ENCODE data around the gene PTPRG.

The PTPRG gene

GRCh38 chr3:61828184-61828874, 267.0 kb downstream of the PTPRG start:
- DNase-seq (ENCODE audit: low read depth): no peak

GRCh38 chr3:61828880-61829721, 267.7 kb downstream of the PTPRG start:
- no peak for DNase-seq (ENCODE audit: low read depth)

- no peak for DNase-seq (ENCODE audit: low read depth)
These were observed 268.5 kb downstream of the PTPRG start for GRCh38 chr3:61829722-61830350.

DNA sequence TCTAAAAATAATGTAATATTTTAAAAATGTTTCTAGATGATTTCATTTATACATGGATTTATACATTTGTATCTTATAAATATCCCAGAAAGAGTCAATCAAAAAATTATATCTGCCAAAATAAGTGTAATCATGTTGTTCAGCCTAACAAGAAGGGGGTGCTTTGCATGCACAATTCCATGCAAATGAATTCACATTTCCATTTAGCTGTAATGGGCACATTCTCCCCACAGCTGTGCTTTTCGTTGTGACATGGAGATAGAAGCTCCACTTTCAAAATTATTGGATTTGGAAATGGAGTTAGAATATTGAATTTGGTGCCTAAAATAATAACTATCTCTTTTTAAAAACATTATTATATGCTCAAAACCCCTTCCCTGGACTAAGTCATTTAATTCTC, 270.6 kb downstream of the PTPRG start:
- no peak for DNase-seq (ENCODE audit: low read depth)

GRCh38 chr3:61832375-61833229, 271.2 kb downstream of the PTPRG start:
- DNase-seq (ENCODE audit: low read depth): no peak

- no peak for DNase-seq (ENCODE audit: low read depth)
These were observed 277.9 kb downstream of the PTPRG start for GRCh38 chr3:61839256-61839655.

DNA sequence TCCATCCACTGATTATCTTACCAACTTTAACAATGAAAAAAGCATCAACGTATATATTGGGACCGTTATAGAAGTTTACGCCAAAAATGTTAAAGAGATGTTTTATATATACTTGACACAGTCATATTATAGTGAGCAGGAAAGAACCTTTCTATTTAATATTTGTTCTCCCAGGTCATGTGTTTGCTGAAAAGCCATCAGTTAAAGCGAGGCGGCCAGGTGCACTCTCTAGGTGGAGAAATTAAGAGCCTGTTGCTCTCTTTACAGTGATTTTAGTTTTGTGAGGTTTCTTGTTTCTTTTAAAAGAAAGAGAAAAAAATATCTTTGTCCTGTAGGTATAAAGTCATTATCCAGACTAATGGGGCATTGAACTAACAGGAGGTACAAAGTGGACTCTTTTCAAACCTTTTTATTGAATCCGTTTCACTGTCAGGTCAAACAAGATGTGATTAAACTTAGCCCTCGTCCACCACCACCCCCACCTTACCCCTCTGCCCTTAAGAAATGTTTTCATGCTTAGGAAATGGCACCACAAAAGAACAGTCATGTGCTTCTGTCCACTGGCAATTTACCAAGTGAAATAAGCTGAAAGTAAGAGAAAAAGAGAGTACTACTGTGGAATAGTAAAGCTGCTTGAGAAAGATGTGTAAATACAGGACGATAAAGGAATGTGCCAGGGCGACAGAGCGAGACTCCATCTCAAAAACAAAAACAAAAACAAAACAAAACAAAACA, 279.9 kb downstream of the PTPRG start:
- DNase-seq (ENCODE audit: low read depth): peak; percentile 85

GRCh38 chr3:61841988-61842387, 280.6 kb downstream of the PTPRG start:
- no peak for DNase-seq (ENCODE audit: low read depth)

GRCh38 chr3:61844346-61844745, 283.0 kb downstream of the PTPRG start:
- DNase-seq (ENCODE audit: low read depth): no peak

GRCh38 chr3:61846488-61846887, 285.1 kb downstream of the PTPRG start:
- DNase-seq (ENCODE audit: low read depth): no peak

DNA sequence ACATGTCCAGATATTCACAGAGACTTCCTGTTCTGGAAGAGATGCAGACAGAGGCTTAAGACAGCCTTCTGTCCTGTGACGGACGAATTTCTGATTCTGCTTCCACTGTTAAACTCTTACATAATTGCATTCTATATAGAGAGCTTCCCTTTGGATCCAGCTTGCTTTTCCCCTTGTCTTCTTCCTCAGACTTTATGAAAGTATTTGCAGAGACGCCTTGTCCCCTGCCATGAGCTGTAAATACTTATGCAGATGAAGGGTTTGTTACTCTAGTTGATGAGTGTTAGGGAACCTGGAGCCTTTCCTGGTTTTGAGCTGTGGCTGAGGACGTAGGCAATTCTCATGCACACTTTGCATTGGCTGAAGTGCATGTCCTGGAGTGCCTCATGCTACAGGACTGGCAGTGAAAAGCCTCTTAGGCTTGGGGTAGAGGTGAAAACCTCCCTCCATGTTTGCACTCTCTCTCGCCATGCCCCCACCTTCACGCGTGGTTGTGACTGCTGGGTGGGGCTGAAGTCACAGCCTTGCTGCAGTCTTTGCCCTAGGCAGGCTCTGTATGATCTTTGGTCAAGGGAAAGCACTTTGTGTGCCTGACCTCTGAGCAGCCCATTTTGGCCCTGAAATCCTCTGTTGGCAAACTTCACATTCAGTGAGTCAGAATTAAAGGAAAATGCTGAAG, 286.6 kb downstream of the PTPRG start:
- peak; percentile 37 for DNase-seq (ENCODE audit: low read depth)

DNA sequence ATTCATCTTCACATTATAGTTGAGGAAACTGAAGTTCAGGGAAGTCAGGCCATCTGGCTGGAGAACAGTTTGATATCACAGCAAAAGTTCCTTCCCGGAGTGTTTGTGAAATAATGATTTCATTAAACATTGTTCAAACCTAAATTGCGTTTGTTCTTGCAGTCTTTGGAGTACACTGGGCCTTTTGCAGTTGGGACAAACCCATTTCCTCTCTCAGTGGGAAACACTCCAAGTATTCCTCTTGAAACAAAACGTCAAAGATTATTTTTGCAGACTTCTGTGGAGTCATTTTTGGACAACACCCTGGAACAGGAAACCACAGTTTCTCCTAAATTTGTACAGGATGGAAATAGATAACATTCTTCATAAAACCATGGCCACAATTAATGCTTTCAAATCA, 287.5 kb downstream of the PTPRG start:
- peak; percentile 64 for DNase-seq (ENCODE audit: low read depth)

DNA sequence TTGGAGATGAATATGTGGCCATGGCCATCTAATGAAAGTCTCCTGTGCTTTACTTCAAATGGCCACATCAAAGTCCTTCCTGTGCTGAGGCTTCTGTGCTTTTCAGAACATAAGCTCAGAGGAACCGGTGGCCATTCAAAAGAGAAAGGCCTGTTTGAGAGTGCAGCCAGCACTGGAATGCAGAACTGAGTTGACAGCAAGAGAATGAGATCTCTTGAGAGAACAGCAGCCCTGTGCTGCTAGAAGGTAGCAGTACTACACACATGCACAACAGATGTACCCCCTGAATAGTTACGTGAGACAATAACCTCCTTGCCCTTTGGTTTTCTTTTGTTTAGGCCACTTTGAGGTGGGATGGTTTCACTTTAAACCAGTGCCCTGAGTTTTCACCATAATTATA, 292.5 kb downstream of the PTPRG start:
- no peak for DNase-seq (ENCODE audit: low read depth)

GRCh38 chr3:61855211-61855610, 293.8 kb downstream of the PTPRG start:
- no peak for DNase-seq (ENCODE audit: low read depth)

DNA sequence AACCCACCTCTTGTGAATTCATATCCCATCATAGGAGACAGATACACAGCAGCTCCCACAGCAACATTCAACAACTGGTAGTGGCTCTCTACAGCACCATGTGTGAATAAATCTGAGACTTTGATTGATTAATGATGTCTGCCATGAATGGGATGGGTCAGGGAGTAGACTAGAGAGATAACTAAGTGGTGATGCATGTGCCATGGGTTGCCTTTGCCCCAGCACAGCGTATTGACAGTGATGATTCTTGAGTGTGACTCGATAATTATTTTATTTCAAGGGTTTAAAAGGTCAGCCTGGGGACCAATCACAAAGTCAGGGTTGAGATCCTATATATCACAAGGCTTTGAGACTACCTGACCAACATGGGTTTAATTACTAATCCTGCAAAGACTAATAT, 295.9 kb downstream of the PTPRG start:
- DNase-seq (ENCODE audit: low read depth): no peak

- DNase-seq (ENCODE audit: low read depth): peak; percentile 58
These were observed 296.7 kb downstream of the PTPRG start for GRCh38 chr3:61858054-61858453.

GRCh38 chr3:61861410-61861809, 300.0 kb downstream of the PTPRG start:
- DNase-seq (ENCODE audit: low read depth): no peak

DNA sequence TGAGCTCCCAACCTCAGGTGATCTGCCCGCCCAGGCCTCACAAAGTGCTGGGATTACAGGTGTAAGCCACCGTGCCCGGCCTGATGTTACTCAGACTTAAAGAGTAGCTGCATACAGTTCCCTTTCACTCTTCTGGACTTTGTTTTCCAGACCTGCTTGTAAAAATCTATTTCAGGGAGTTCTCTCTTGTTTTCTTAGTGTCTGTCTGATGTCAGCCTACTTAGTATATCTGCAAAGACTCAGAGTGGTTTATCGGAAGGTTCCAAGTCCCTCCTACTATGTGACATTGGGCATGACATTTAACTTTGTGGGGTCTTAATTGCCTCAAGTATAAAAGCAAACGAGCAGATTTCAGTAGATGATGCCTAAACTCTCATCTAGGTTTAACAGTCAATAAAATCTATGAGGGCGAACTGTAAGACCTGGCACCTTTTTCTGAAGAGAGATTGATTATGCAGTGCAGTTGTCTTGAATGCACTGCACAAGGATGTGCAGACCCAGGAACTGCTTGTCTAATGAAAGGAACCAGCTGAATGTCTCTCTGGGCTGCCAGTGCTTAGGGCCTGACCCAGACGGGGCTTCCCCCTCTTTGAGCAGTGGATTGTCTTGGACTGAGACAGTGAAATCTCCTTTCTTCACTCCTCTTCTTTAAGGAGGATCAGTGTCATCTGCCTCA, 301.4 kb downstream of the PTPRG start:
- no peak for DNase-seq (ENCODE audit: low read depth)

DNA sequence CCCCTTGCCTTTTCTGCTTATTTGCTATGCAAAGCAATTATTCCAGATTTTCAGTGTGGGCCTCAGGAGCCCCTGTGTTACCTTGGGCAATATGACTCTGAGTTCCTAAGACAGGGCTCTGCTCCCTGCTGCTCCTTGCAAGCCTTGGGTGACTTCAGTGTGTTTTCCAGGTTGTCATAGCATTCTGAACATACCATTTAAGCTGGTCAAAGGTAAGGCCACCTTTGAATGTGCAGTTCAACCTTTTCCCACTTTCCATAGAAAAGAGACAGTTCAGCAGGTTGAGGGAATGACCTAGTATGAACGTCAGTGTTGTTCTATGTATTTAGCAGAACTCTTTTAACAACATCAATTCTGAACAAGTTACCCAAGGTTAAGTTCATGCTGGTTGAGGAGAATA, 302.2 kb downstream of the PTPRG start:
- DNase-seq (ENCODE audit: low read depth): no peak

GRCh38 chr3:61864886-61865285, 303.5 kb downstream of the PTPRG start:
- peak; percentile 15 for DNase-seq (ENCODE audit: low read depth)

All from iris pigment epithelial cell (primary cell).